A673 (cell line): ENCODE results near the gene NRDE2. TPM values are rescaled to one million over a fixed set of nuclear protein-coding genes. Genes with fewer than 3 reads are reported as not detected.

Experiments used
- BruUV-seq: library from RNA; stranded (reverse); fragments of 400-500 nt; replicated peaks from 2 replicates; lab custom pipeline; 2021; lab: Mats Ljungman, UMichigan
- CTCF ChIA-PET: fragments of 300-600 bp; sonication (Branson Sonifier 250); formaldehyde crosslinking; loops from one replicate; lab custom pipeline; 2022; ENCODE audit warnings: antibody characterized with exemption; lab: Charles Lee
- POLR2A ChIA-PET: fragments of 300-600 bp; sonication (Branson Sonifier 250); formaldehyde crosslinking; loops from one replicate; lab custom pipeline; 2022; ENCODE audit warnings: antibody characterized with exemption; ENCODE audit not compliant: low non-redundant PET; lab: Charles Lee
- DNase-seq: peaks from one replicate; pipeline ENCODE4 v3.0.0-alpha.2; 2015; ENCODE audit warnings: low spot score
- H3K27ac ChIP-seq: fragments of 200-600 bp; sonication (generic); 2 replicates; pipeline ENCODE4 v1.5.1; 2016; ENCODE audit warnings: mixed run types, low read depth, mild to moderate bottlenecking, mixed read lengths, antibody characterized with exemption, low read length; ENCODE audit not compliant: poor library complexity, severe bottlenecking
- H3K27me3 ChIP-seq: fragments of 200-600 bp; sonication (generic); replicated peaks from 2 replicates; pipeline ENCODE4 v1.6.1; 2017; ENCODE audit warnings: mixed run types, low read depth, mild to moderate bottlenecking, mixed read lengths, antibody characterized with exemption, low read length; ENCODE audit not compliant: insufficient read depth, poor library complexity
- H3K36me3 ChIP-seq: fragments of 200-600 bp; sonication (generic); 2 replicates; pipeline ENCODE4 v1.6.1; 2016; ENCODE audit warnings: mixed run types, mild to moderate bottlenecking, mixed read lengths, antibody characterized with exemption, low read length; ENCODE audit not compliant: insufficient read depth, poor library complexity, severe bottlenecking
- H3K4me1 ChIP-seq: fragments of 200-600 bp; sonication (generic); 2 replicates; pipeline ENCODE4 v1.6.1; 2017; ENCODE audit warnings: mixed run types, mild to moderate bottlenecking, mixed read lengths, antibody characterized with exemption, low read length; ENCODE audit not compliant: insufficient read depth, poor library complexity, severe bottlenecking
- H3K4me3 ChIP-seq: fragments of 200-600 bp; sonication (generic); 2 replicates; pipeline ENCODE4 v1.5.1; 2016; ENCODE audit warnings: low read depth, mixed run types, mild to moderate bottlenecking, mixed read lengths, low read length; ENCODE audit not compliant: poor library complexity, severe bottlenecking
- H3K9me3 ChIP-seq: fragments of 200-600 bp; sonication (generic); 2 replicates; pipeline ENCODE4 v1.6.1; 2016; ENCODE audit warnings: mixed run types, low read depth, mild to moderate bottlenecking, mixed read lengths, antibody characterized with exemption, low read length; ENCODE audit not compliant: poor library complexity, severe bottlenecking
- CTCF ChIP-seq: fragments of 300-800, 200-600 bp; sonication (generic); conservative IDR thresholded peaks from 2 replicates; pipeline ENCODE4 v1.5.1; 2017; ENCODE audit warnings: low read depth, mild to moderate bottlenecking, antibody characterized with exemption, low read length, moderate library complexity, mixed read lengths
- EZH2 ChIP-seq: fragments of 200-600 bp; sonication (generic); IDR thresholded peaks from 2 replicates; pipeline ENCODE4 v1.6.1; 2017; ENCODE audit warnings: borderline replicate concordance, low read depth, mild to moderate bottlenecking, mixed read lengths, antibody characterized with exemption, low read length; ENCODE audit not compliant: poor library complexity, severe bottlenecking
- intact Hi-C: fragments of 100-400 bp; cut with micrococcal nuclease; formaldehyde crosslinking; loops from one replicate; pipeline ENCODE4 v1.10.0; 2022; ENCODE audit not compliant: unreplicated experiment
- total RNA-seq: library from RNA; stranded (reverse); gene quantifications from 2 replicates; pipeline ENCODE4 v1.2.3, GENCODE V29; 2021

The NRDE2 gene
- total RNA-seq, 1 experiment from 2014 or later = 19.7 TPM

- Histone ChIP-seq H3K9me3 (no peaks in the 10 kb centered on the region), H3K27me3 (no peaks in the 10 kb centered on the region), H3K27ac (peak overlapping the region; percentile 42), H3K4me1 (peaks cover 16% of the 10 kb centered on the region), H3K36me3 (peaks cover 39% of the 10 kb centered on the region), H3K4me3 (no peak overlapping the region)
- POLR2A ChIA-PET = no interaction called here
- intact Hi-C loops = loop anchor here (10.0 kb wide), 1 partner anchor 419 kb away; no protein-coding TSS in a partner anchor
- TF ChIP-seq EZH2 (no peak), CTCF (no peak)
- BruUV-seq = no TSS peak
- CTCF ChIA-PET = interaction anchor here (0.6 to 1.5 kb wide), 2 partner anchors 124 to 169 kb away, joined by 4 to 8 read pairs; no protein-coding TSS in a partner anchor
- DNase-seq = no peak
Measured at GRCh38 chr14:90275458-90275814, 56.3 kb downstream of the NRDE2 start.

- Histone ChIP-seq H3K27ac (peak overlapping the region; percentile 42), H3K4me1 (peaks cover 16% of the 10 kb centered on the region), H3K4me3 (no peak overlapping the region), H3K27me3 (no peaks in the 10 kb centered on the region), H3K9me3 (no peaks in the 10 kb centered on the region), H3K36me3 (peaks cover 44% of the 10 kb centered on the region)
- no TSS peak for BruUV-seq
- ChIA-PET POLR2A (no interaction called here), CTCF (interaction anchor here (1.5 kb wide), 1 partner anchor 125 kb away, joined by 4 read pairs; no protein-coding TSS in a partner anchor)
- TF ChIP-seq EZH2 = no peak
- intact Hi-C loops = loop anchor here (10.0 kb wide), 1 partner anchor 420 kb away; no protein-coding TSS in a partner anchor
- DNase-seq = peak; percentile 57
Measured at GRCh38 chr14:90274808-90275457, 56.8 kb downstream of the NRDE2 start.

- Histone ChIP-seq H3K4me3 (no peak overlapping the region), H3K4me1 (peaks cover 16% of the 10 kb centered on the region), H3K9me3 (no peaks in the 10 kb centered on the region), H3K27ac (no peak overlapping the region), H3K36me3 (peaks cover 53% of the 10 kb centered on the region), H3K27me3 (no peaks in the 10 kb centered on the region)
- ChIA-PET CTCF (no interaction called here), POLR2A (no interaction called here)
- TF ChIP-seq CTCF = peak; percentile 56
- no peak for TF ChIP-seq EZH2
- no TSS peak for BruUV-seq
- intact Hi-C loops = loop anchor here (10.0 kb wide), 1 partner anchor 421 kb away; no protein-coding TSS in a partner anchor
- peak; percentile 42 for DNase-seq
Measured at GRCh38 chr14:90274019-90274418, 57.7 kb downstream of the NRDE2 start.
